Endothelial cell of umbilical vein (primary cell): ENCODE data around the gene DSCAML1.

Source experiments
- CTCF ChIP-seq, 2 donors: IDR thresholded peaks; 1 replicate in 1 of 2; 2 replicates in 1 of 2; pipeline ENCODE4 v1.5.1; 2011; ENCODE audit warnings: low read length in 2 of 2, mild to moderate bottlenecking in 2 of 2, moderate library complexity in 2 of 2, control low read depth in 1 of 2, inconsistent platforms in 1 of 2, low read depth in 1 of 2; ENCODE audit not compliant: insufficient read depth in 1 of 2; ENCODE audit errors: extremely low read depth in 1 of 2
- EZH2 ChIP-seq: IDR thresholded peaks from 2 replicates; pipeline ENCODE4 v1.6.1; 2012; ENCODE audit warnings: borderline replicate concordance, low read depth, mild to moderate bottlenecking, moderate library complexity, low read length, inconsistent platforms; ENCODE audit not compliant: severe bottlenecking
- MYC ChIP-seq: IDR thresholded peaks from one replicate; pipeline ENCODE4 v1.6.1; 2011; ENCODE audit warnings: mild to moderate bottlenecking, low read depth, low read length
- POLR2AphosphoS5 ChIP-seq: IDR thresholded peaks from 2 replicates; pipeline ENCODE4 v1.6.1; 2012; ENCODE audit warnings: low read depth, mild to moderate bottlenecking, control low read depth, low read length, moderate library complexity; ENCODE audit not compliant: insufficient read depth

GRCh38 chr11:117774553-117774952 lies 22.5 kb downstream of the DSCAML1 start:
- TF ChIP-seq CTCF (IDR thresholded peaks at IDR 0.05; ENCODE audit: extremely low read depth in 1 of 2, insufficient read depth in 1 of 2, low read depth in 1 of 2, low read length in 2 of 2) (no peak), EZH2 (no peak), POLR2AphosphoS5 (no peak), MYC (no peak)
